Neuron (in vitro differentiated cells): ENCODE data around the gene DCUN1D2.
"Not testable (repeated sequence)": the region's sequence is repeated elsewhere in the genome, so short reads cannot be mapped to it uniquely, and the experiment has no call there.

ENCODE experiments used
- H2AFZ ChIP-seq: one replicate; pipeline ENCODE4 v1.6.1; 2013; ENCODE audit warnings: low read depth, mild to moderate bottlenecking, inconsistent platforms, low read length, moderate library complexity
- H3K27me3 ChIP-seq: one replicate; pipeline ENCODE4 v1.6.1; 2013; ENCODE audit warnings: low read length; ENCODE audit not compliant: insufficient read depth
- H3K36me3 ChIP-seq: one replicate; pipeline ENCODE4 v1.6.1; 2013; ENCODE audit warnings: low read length; ENCODE audit not compliant: insufficient read depth
- H3K4me1 ChIP-seq: one replicate; pipeline ENCODE4 v1.6.1; 2013; ENCODE audit warnings: low read length; ENCODE audit not compliant: insufficient read depth
- H3K4me3 ChIP-seq: 2 replicates; pipeline ENCODE4 v1.5.1; 2013; ENCODE audit warnings: mild to moderate bottlenecking, low read length, moderate library complexity
- H3K9me3 ChIP-seq: one replicate; pipeline ENCODE4 v1.6.1; 2013; ENCODE audit warnings: low read length

Gene DCUN1D2

GRCh38 chr13:113531041-113531873 lies 40.7 kb upstream of the DCUN1D2 start:
- Histone ChIP-seq H3K9me3 (no peaks in the 10 kb centered on the region), H2AFZ (no peak overlapping the region), H3K36me3 (peaks cover 42% of the 10 kb centered on the region)

GRCh38 chr13:113528813-113529180 lies 38.3 kb upstream of the DCUN1D2 start:
- no peaks in the 10 kb centered on the region for H3K4me1 ChIP-seq
- H3K27me3 ChIP-seq: no peaks in the 10 kb centered on the region
- H3K36me3 ChIP-seq: peaks cover 48% of the 10 kb centered on the region
- peaks cover 3% of the 10 kb centered on the region for H3K9me3 ChIP-seq
- no peak overlapping the region for H2AFZ ChIP-seq
- H3K4me3 ChIP-seq: no peak overlapping the region

More at GRCh38 chr13:113531041-113531873, 40.7 kb upstream of the DCUN1D2 start:
- Histone ChIP-seq H3K4me1 (no peaks in the 10 kb centered on the region), H3K27me3 (no peaks in the 10 kb centered on the region), H3K4me3 (no peak overlapping the region)

- H2AFZ ChIP-seq: no peak overlapping the region
- H3K4me1 ChIP-seq: no peaks in the 10 kb centered on the region
- H3K36me3 ChIP-seq: peaks cover 46% of the 10 kb centered on the region
- no peaks in the 10 kb centered on the region for H3K27me3 ChIP-seq
- H3K9me3 ChIP-seq: peaks cover 3% of the 10 kb centered on the region
- H3K4me3 ChIP-seq: no peak overlapping the region
These were observed 37.7 kb upstream of the DCUN1D2 start for GRCh38 chr13:113528101-113528812.

GRCh38 chr13:113527272-113527958 lies 36.9 kb upstream of the DCUN1D2 start:
- H3K27me3 ChIP-seq: no peaks in the 10 kb centered on the region
- H2AFZ ChIP-seq: no peak overlapping the region
- no peak overlapping the region for H3K4me3 ChIP-seq
- peaks cover 43% of the 10 kb centered on the region for H3K36me3 ChIP-seq
- peaks cover 3% of the 10 kb centered on the region for H3K9me3 ChIP-seq
- no peaks in the 10 kb centered on the region for H3K4me1 ChIP-seq

GRCh38 chr13:113526466-113527220 lies 36.1 kb upstream of the DCUN1D2 start:
- peaks cover 43% of the 10 kb centered on the region for H3K36me3 ChIP-seq
- H3K4me1 ChIP-seq: no peaks in the 10 kb centered on the region
- no peak overlapping the region for H2AFZ ChIP-seq
- peaks cover 3% of the 10 kb centered on the region for H3K9me3 ChIP-seq
- H3K27me3 ChIP-seq: no peaks in the 10 kb centered on the region
- H3K4me3 ChIP-seq: no peak overlapping the region

- not testable (repeated sequence) for H2AFZ ChIP-seq, H3K9me3 ChIP-seq, H3K27me3 ChIP-seq, H3K4me3 ChIP-seq, H3K4me1 ChIP-seq
- peaks cover 54% of the 10 kb centered on the region for H3K36me3 ChIP-seq
These were observed 31.9 kb upstream of the DCUN1D2 start for GRCh38 chr13:113522438-113522837.

- Histone ChIP-seq H3K9me3 (peaks cover 8% of the 10 kb centered on the region), H3K36me3 (peaks cover 47% of the 10 kb centered on the region)
These were observed 30.1 kb upstream of the DCUN1D2 start for GRCh38 chr13:113520571-113520970.

GRCh38 chr13:113519556-113519955 lies 29.0 kb upstream of the DCUN1D2 start:
- H3K36me3 ChIP-seq: peaks cover 42% of the 10 kb centered on the region
- H3K4me3 ChIP-seq: no peak overlapping the region

More at GRCh38 chr13:113520571-113520970, 30.1 kb upstream of the DCUN1D2 start:
- H3K27me3 ChIP-seq: no peaks in the 10 kb centered on the region
- no peaks in the 10 kb centered on the region for H3K4me1 ChIP-seq
- H3K4me3 ChIP-seq: no peak overlapping the region
- no peak overlapping the region for H2AFZ ChIP-seq

GRCh38 chr13:113518076-113518803 lies 27.7 kb upstream of the DCUN1D2 start:
- Histone ChIP-seq H3K27me3 (no peaks in the 10 kb centered on the region), H3K4me1 (no peaks in the 10 kb centered on the region), H3K4me3 (no peak overlapping the region), H3K36me3 (peaks cover 43% of the 10 kb centered on the region), H3K9me3 (peaks cover 5% of the 10 kb centered on the region), H2AFZ (no peak overlapping the region)

More at GRCh38 chr13:113519556-113519955, 29.0 kb upstream of the DCUN1D2 start:
- no peak overlapping the region for H2AFZ ChIP-seq
- H3K4me1 ChIP-seq: no peaks in the 10 kb centered on the region
- peaks cover 5% of the 10 kb centered on the region for H3K9me3 ChIP-seq
- no peaks in the 10 kb centered on the region for H3K27me3 ChIP-seq

GRCh38 chr13:113514847-113515246 lies 24.3 kb upstream of the DCUN1D2 start:
- Histone ChIP-seq H3K36me3 (peaks cover 46% of the 10 kb centered on the region), H3K4me1 (no peaks in the 10 kb centered on the region), H3K4me3 (no peak overlapping the region), H2AFZ (no peak overlapping the region), H3K27me3 (no peaks in the 10 kb centered on the region), H3K9me3 (no peaks in the 10 kb centered on the region)

GRCh38 chr13:113513761-113514160 lies 23.2 kb upstream of the DCUN1D2 start:
- Histone ChIP-seq H3K9me3 (no peaks in the 10 kb centered on the region), H3K4me3 (no peak overlapping the region), H3K36me3 (peaks cover 43% of the 10 kb centered on the region)

GRCh38 chr13:113511361-113511760 lies 20.9 kb upstream of the DCUN1D2 start:
- Histone ChIP-seq H3K36me3 (peaks cover 43% of the 10 kb centered on the region), H3K4me1 (no peaks in the 10 kb centered on the region), H2AFZ (no peak overlapping the region), H3K4me3 (no peak overlapping the region), H3K27me3 (no peaks in the 10 kb centered on the region), H3K9me3 (no peaks in the 10 kb centered on the region)

More at GRCh38 chr13:113513761-113514160, 23.2 kb upstream of the DCUN1D2 start:
- H3K27me3 ChIP-seq: no peaks in the 10 kb centered on the region
- H3K4me1 ChIP-seq: no peaks in the 10 kb centered on the region
- H2AFZ ChIP-seq: no peak overlapping the region
